SHP77 (cell line): ENCODE results near the gene STUB1.

Source experiments
- DNase-seq, 2 experiments: peaks; one replicate each; lab custom pipeline; 2025; lab: John Stamatoyannopoulos, UW

Gene STUB1

DNA sequence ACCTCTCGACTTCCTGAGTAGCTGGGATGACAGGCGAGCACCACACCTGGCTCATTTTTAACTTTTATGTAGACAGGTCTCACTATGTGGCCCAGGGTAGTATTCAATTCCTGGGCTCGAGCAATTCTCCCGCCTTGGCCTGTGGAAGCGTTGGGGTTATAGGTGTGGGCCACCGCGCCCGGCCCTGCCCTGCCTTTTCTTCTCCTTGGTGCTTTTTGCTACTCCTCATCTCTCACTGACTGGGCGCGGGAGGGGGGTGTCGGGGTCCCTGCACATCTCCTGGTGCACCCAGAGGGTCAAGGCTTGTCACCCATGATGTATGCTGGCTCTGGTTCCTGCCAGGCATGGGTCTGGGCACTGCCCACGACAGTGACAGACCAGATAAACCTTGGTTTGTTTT, 35.7 kb upstream of the STUB1 start:
- no peak for DNase-seq

DNA sequence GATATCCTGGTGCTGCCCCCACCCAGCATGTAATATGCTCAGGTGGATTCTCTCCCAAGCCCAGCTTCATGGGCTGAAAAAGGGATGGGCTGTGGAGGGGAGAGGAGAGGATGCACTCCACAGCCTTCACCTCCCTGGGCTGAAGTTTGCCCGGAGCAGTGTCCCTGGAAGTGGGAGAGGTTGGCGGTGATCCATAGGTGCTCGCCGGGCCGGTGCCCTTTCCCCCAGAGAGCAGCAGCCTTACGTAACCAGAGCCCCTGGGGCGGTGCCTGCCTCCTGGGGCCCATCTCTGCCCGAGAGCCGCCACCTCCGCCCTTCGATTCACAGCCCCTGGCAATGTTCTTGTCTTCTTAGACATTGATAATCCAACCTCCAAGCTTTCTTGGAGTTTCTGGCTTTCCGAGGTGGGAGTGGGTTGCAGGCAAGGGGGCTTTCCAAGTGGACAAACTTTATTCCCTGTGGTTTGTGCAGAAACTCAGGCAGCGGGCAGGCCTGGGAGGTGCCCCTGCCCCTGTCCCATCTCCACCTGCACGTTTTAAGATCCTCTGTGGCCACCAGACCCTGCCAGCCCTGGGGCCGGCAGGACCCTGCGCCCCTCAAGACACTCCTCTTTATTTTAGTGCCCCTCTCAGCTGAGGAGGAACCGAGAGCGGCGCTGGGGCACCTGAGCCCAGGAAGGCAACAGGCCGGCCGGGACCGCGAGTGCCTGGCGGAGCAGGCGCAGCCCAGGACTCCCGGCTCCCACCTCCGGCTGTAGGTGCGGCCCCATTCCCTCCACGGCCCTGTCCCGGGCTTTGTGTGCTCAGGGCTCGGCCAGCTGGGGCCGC, 34.1 kb upstream of the STUB1 start:
- no peak for DNase-seq

DNA sequence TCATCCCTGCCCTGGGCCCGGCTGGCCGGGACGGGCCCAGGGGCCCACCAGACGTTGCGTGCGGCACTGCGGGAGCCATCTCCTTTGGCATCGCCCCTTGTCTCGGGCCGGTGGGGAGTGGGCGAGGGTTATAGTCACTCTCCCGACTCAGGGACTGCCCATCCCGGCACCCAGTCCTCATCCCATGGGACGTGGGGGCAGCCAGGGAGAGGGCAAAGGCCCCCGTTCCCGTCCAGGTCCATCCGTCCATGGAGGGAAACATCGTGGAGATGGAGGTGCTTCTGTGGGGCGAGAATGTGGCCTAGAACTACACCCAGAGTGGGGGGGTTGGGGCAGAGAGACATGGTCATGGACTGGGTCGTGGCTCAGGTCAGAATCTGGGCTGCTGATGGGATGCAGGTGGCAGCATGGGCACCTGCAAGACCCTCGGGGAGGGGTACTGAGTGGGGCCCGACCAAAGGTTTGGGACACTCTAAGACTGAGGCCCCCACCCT, 33.5 kb upstream of the STUB1 start:
- DNase-seq = no peak

DNA sequence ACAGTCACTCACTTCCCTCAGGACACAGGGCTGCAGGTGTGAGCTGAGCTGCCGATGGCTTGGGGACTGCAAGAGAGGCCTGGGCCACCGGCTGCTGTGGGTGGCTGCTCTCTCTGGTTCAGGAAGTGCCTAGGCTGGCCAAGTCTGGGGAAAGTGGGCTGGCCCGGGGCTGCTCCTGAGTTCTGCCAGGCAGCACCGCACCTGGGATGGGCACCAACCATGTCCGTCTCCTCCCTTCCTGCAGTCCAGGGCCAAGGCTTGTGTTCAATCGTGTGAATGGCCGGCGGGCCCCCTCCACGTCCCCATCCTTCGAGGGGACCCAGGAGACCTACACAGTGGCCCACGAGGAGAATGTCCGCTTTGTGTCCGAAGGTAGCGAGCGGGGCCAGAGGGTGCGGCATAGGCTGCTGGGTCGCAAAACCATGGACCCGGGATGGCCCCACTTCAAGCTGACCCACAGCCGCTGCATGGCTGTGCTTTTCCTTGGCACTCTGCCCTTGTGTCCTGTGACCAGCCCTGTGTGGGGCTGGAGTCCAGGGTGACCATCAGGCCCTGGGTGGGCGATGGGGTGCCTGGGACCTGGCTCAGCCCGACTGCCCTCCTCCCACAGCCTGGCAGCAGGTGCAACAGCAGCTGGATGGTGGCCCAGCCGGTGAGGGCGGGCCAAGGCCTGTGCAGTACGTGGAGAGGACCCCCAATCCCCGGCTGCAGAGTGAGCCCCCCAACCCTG, 32.9 kb upstream of the STUB1 start:
- no peak for DNase-seq

DNA sequence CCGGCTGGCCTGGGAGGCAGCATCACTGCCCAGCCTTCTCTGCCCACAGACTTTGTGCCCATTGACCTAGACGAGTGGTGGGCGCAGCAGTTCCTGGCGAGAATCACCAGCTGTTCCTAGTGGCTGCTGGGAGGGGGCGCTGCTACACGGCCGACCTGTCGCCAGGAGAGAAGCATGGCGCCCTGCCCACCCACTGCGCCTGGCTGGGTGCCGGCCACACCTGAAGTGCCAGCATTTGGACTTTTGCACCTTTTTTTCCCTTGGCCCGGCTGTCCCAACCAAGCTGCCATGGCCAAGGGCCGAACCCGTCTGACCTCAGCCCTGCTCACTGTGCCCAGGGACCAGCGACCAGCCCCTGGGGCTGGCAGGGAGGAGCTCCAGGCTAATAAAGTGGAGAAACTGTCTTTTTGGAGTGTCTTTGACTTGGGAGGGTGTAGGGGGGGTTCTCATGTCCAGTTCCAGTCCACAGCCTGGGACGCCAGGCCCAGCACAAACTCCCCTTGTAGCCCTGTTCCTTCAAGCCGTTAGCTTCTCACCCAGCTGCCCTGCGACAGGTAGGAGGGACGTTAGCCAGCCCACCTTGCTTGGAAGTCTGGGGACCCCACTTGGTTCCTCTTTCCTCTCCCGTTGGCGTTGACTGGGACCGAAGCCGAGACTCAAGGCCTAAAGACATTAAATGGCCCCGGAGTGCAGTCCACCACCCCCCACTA, 32.0 kb upstream of the STUB1 start:
- DNase-seq = peak; percentile 39 to 64

DNA sequence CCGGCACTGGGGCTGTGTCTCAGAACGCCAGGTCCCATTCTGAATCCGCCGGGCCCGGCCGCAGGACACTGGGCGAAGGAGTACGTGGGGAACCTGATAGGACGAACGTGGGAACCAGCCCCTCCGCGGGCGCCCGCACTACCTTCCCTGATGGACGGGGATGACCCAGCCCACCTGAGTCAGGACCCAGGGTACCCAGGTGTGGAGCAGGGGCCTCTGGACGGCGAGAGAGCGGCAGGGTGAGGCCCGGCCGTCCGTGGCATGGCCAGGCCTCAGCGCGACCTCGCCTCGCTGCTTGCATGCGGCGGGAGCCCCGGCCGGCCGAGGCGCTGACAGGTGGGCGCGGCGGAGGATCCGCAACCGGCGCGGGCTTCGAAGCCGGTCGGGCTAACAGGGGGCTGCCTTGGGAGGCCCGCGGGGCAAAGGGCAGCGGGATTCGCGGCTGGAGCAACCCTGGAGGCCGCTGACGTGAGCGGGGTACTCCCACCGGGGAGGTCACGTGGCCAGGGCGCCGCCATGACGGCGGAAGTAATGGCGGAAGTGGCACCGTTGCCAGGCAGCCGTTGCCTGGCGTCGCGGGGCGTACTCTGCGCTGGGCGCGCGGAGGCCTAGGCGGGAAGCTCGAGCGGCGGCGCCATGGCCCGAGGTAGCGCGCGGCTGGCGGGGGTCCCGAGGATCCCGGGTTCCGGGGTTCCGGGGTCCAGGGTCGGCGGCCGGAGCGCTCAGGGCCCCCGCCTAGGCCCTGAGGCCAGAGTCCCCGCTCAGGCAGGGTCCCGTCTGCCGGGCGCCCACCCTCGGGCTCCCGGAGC, 31.2 kb upstream of the STUB1 start, which contains the start of gene WDR90:
TSS of gene WDR90 (plus strand) at position 585 of the 809 bp plus-strand sequence. CDS start at position 637, 52 bp downstream.
- DNase-seq = peak; percentile 90 to 93

DNA sequence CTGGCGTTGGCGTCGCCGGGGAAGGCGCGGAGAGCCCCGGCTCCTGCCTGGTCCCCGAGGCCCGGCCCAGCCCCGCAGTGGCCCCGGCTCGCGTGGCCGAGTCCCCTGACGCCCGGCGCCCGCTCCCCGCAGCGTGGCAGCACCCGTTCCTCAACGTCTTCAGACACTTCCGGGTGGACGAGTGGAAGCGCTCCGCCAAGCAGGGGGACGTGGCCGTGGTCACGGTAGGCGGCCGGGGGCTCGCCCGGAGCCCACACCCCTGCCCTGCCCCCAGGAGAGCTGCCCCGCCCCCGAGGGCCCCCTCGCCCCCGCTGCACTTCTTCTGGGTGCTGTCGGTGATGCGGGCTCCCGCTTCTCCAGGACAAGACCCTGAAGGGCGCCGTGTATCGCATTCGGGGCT, 30.6 kb upstream of the STUB1 start:
- DNase-seq = no peak

DNA sequence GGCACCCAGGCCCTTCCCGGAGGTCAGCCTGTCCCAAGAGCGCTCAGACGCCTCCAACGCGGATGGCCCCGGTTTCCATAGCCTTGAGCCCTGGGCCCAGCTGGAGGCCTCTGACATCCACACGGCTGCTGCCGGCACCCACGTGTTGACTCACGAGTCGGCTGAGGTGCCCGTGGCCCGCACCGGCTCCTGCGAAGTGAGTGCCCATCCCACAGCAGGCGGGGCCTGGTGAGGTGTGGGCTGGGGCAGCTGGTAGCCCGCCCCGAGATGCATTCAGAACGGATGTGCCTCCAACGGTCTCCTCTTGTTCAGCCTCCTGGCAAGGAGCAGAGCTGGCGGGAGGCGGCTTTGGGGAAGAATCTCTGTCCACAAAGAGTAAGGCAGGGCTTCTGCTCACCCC, 28.4 kb upstream of the STUB1 start:
- DNase-seq = no peak

DNA sequence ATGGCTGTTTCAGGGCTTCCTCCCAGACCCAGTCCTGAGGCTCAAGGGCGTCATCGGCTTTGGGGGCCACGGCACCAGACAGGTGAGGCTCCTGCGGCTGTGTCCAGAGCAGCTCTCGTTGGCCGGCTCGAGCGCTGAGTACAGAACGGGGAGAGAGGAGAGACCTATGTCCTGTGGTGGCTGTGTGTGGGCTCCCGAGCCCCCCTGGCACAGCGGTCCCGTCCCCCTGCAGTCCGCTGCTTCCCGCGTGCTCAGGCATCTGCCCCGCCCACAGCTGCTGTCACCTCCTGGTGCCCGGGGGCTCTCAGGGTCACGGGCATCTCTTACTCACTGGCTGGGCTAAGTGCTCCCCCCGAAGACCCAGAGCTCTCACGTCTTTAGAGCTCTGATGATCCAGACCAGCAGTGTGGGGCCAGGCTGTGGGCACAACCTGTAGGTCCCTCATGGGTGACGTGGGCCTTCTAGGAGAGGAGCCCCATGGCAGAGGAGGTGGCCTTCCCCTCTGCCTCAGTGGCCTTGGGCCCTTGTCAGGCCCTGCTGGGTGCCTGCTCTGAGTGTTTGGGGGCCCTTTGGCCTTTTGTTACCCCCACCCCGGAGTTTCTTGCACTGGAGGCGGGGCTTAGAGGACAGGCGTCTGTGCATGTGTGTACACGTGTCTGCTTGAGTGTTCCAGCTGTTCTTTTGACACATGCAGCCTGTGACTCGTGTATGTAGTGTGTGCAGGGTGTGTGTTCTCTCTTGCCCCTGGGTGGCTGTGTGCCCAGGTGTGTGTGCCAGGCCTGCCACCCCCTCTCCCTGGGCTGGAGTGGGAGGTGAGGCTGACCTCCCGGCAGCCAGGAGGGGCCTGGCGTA, 27.5 kb upstream of the STUB1 start:
- no peak for DNase-seq

DNA sequence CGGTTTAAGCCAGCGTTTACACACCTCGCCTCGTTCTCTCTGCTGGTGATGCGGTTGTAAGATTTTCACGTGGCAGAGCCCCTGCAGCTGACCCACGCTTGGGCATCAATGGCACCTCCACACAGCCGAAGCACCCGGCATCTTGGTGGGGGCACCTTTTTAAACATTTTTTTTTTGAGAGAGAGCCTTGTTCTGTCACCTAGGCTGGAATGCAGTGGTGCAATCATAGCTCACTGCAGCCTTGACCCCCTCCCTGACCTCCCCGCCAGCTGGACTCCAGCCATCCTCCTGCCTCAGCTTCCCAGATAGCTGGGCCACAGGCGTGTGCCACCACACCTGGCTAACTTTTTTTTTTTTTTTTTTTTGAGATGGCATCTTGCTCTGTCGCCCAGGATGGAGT, 26.2 kb upstream of the STUB1 start:
- no peak for DNase-seq

DNA sequence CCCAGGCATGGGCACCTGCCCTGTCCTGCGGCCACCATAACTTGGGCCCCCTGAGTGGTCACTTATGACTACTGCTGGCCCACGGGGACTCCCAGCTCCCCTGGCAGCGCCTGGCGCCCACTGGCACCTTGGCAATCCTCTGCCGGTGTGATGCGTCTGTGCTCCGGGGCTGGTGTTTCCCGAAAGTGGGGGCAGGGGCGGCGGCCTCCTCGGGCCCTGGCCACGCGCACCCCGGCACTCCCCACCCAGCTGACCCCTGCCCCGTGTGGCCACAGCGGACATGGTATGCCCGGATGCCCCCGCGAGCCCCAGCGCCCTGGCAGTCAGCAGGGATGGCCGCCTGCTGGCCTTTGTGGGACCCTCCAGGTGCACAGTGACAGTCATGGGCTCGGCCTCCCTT, 22.7 kb upstream of the STUB1 start:
- no peak for DNase-seq

DNA sequence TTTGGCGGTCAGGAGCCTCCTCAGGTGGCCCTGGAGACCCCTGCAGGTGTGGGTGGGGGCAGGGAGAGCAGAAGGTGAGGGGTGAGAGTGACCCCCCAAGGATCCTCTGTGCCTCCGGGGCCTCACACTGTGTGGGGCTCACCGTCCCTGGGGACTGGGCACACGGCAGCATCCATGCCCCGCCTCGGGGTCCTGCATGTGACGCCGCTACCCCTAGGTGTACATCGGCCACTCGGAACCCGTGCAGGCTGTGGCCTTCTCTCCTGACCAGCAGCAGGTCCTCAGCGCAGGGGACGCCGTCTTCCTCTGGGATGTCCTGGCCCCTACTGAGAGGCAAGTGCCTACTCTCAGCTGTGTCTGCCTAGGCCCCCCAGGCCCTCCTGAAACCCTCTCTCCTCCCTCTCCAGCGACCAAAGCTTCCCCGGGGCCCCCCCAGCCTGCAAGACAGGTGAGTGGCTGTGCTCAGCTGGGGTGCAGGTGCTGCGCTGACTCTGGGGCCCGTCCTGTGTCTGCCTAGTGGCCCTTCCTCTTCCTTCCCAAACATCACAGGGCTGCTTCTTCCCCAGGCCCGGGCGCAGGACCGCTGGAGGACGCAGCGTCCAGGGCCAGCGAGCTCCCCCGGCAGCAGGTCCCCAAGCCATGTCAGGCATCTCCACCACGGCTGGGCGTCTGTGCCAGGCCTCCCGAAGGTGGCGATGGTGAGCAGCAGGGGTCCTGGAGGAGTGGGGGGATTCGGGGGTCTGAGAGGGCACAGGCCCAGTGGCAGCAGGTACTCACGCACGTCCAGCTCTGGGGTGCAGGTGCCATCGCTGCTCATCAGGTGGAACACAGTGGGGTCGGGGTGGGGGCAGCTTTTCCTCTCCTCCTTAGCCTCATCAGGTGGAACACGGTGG, 21.3 kb upstream of the STUB1 start:
- no peak for DNase-seq

DNA sequence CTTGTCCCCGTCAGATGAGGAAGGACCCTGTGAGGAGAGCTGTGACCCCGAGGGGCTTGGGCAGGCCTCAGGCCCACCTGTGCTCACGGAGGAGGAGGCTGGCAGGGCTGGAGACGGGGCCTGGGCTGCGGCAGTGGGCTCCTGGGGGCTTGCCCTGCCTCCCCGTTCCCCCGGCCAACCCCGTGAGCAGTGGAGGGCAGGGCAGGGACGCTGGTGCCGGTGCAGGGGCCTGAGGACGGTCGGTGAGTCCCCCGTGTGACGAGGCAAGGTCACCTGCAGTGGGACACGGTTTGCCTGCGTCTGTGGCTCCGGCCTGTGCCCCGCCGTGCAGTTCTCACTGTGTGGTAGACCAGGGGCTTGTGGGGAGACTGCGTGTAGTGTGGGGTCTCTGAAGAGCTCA, 20.6 kb upstream of the STUB1 start:
- no peak for DNase-seq

DNA sequence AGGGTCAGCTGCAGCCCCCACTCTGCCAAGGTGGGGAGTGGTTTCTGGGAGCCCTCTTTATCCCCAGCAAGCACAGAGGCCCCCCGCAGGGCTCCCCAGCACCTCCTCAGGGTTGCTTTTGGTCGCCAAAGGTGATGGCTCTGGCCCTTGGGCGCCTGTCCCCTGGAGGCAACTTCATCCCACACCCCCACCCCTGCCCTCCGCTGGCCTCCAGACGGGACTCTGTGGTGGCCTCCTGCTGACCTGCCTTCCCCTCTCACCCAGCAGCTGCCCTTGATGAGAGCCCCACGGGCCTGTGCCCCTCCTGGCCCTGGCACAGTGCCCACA, 20.1 kb upstream of the STUB1 start:
- DNase-seq = no peak

DNA sequence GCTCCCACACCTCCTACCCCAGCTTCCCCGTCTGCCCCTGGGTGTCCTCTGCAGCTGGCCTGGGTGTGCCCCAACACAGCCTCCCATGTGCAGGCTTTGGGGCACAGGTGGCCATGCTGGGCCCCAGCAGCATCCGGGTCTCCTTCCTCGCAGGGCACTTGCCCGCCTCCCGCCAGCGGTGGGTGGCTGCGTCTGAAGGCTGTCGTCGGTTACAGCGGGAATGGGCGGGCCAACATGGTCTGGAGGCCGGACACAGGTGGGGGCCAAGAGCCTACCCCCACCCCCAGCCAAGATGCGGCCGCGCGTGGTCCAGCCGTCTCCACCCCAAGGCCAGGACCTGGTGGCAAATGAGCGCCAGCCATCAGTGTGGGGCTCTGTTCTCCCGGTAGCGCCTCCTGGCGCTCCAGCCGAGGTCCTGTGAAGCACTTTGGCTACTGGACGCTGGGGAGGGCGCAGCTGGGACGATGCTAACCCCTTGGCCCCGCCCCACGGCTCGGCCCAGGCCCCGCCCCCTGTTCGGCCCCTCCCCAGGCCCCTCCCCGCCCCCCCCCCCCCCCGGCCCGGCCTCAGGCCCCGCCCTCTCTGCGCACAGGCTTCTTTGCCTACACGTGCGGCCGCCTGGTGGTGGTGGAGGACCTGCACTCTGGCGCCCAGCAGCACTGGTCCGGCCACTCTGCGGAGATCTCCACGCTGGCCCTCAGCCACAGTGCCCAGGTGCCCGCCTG, 19.6 kb upstream of the STUB1 start:
- peak; percentile 85 to 96 for DNase-seq

DNA sequence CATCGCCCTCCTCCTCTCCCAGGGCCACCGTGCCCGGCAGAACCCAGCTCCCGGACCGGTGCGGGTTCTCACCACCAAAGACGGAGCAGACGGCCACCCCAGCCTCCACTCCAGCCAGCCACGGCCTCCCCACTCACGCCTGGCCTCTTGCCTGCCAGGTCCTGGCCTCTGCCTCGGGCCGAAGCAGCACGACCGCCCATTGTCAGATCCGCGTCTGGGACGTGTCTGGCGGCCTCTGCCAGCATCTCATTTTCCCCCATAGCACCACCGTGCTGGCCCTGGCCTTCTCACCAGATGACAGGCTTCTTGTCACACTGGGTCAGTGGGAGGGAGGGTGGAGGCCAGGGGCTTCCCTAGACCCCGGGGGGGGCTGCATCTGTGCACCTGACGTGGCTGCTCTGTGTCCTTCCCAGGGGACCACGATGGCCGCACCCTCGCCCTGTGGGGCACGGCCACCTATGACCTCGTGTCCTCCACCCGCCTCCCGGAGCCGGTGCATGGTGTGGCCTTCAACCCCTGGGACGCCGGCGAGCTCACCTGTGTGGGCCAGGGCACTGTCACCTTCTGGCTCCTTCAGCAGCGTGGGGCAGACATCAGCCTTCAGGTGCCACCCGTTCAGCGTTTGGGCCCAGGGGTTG, 18.9 kb upstream of the STUB1 start:
- DNase-seq = no peak

DNA sequence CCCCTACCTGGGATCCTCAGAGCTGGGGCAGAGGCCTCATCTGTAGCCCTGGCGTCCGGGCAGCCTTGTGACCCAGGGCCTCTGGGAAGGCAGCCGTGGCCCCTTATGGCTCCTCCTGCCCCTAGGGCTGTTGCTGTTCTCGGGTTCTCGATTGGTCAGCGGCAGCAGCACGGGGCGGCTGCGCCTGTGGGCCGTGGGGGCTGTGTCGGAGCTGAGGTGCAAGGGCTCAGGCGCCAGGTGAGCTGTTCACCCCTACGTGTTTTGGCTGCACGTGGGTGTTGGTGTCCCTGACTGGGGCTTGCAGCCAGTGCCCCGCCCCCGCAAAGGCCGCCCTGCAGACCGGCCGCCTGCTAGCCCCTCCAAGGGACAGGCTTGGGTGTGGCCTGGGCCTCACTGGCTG, 18.1 kb upstream of the STUB1 start:
- DNase-seq = no peak

DNA sequence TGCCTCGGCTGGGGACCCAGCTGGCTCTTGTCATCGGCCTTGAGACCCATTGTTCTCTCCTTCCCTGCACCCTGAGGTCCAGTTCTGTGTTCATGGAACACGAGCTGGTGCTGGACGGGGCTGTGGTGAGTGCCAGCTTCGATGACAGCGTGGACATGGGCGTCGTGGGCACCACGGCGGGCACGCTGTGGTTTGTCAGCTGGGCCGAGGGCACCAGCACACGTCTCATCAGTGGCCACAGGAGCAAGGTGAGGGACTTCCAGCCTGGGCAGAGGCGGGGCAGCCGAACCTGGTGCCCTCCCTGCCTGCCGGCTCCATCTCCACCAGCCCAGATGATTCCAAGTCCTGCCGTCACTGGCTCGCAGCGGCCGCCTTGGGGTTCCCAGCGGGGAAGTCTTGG, 17.6 kb upstream of the STUB1 start:
- DNase-seq = no peak

DNA sequence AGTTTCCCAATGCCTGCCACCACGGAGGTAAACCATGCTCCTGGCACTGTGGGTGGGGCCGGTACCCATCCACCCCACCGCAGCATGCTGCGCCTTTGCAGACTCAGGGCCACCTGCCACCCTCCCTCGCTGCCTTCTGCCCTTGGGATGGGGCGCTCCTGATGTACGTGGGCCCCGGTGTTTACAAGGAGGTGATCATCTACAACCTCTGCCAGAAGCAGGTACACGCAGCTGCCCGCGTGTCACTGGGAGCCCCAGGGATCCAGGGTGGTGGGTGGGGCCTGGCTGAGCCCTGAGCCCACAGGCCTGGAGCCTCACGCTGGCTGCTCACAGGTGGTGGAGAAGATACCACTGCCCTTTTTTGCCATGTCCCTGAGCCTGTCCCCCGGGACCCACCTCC, 13.6 kb upstream of the STUB1 start:
- DNase-seq = no peak
